Uterus (tissue), 2 donors: ENCODE data around the gene PCYOX1L.

Source experiments
- CTCF ChIP-seq, 4 experiments: fragments of 200-600 bp in 2 of 4; fragments of 450-650 bp in 2 of 4; sonication (generic) in 2 of 4; IDR thresholded peaks; one replicate each; pipeline ENCODE4 v1.5.1; 2016 to 2019; ENCODE audit warnings: antibody characterized with exemption in 4 of 4, mild to moderate bottlenecking in 2 of 4, moderate library complexity in 1 of 4
- POLR2A ChIP-seq, 2 donors: fragments of 450-650 bp; IDR thresholded peaks; one replicate each; pipeline ENCODE4 v1.6.1; 2016; ENCODE audit warnings: antibody characterized with exemption in 2 of 2, mild to moderate bottlenecking in 1 of 2, moderate library complexity in 1 of 2

- TF ChIP-seq CTCF (IDR thresholded peaks at IDR 0.05) (no peak), POLR2A (IDR thresholded peaks at IDR 0.05) (no peak)
These were observed 10.3 kb downstream of the PCYOX1L start for GRCh38 chr5:149367972-149368645.
